Activated T-helper 1 cell treated with anti-CD3 and anti-CD28 coated beads, Interleukin-2, amount 50 U/mL, for 16 hours (primary cell): Measurements from ENCODE around the gene MTHFD1L.
"Not testable (repeated sequence)": the region's sequence is repeated elsewhere in the genome, so short reads cannot be mapped to it uniquely, and the experiment has no call there.

Source experiments
- DNase-seq, 2 donors: peaks; one replicate each; pipeline ENCODE4 v3.0.0-alpha.2; 2020; ENCODE audit warnings: low read depth in 1 of 2, low spot score in 1 of 2

MTHFD1L gene

GRCh38 chr6:151113641-151114040, 248.1 kb downstream of the MTHFD1L start:
- DNase-seq: no peak

GRCh38 chr6:151118461-151119123, 253.1 kb downstream of the MTHFD1L start:
- DNase-seq: no peak

- no peak for DNase-seq
Measured at GRCh38 chr6:151119823-151120524, 254.5 kb downstream of the MTHFD1L start.

- no peak for DNase-seq
Measured at GRCh38 chr6:151121900-151122299, 256.4 kb downstream of the MTHFD1L start.

- DNase-seq: not testable (repeated sequence)
Measured at GRCh38 chr6:151123641-151124040, 258.1 kb downstream of the MTHFD1L start.

GRCh38 chr6:151125242-151125641, 259.7 kb downstream of the MTHFD1L start:
- not testable (repeated sequence) for DNase-seq

GRCh38 chr6:151125651-151126416, 260.3 kb downstream of the MTHFD1L start:
- not testable (repeated sequence) for DNase-seq

GRCh38 chr6:151126417-151126724, 260.9 kb downstream of the MTHFD1L start:
- DNase-seq: not testable (repeated sequence)

- not testable (repeated sequence) for DNase-seq
Measured at GRCh38 chr6:151127133-151127798, 261.8 kb downstream of the MTHFD1L start.

GRCh38 chr6:151128763-151129370, 263.4 kb downstream of the MTHFD1L start:
- no peak for DNase-seq

- no peak for DNase-seq
Measured at GRCh38 chr6:151130329-151130728, 264.8 kb downstream of the MTHFD1L start.

GRCh38 chr6:151131324-151132007, 266.0 kb downstream of the MTHFD1L start:
- no peak for DNase-seq

- DNase-seq: no peak
Measured at GRCh38 chr6:151136141-151136755, 270.7 kb downstream of the MTHFD1L start.

GRCh38 chr6:151137542-151137941, 272.0 kb downstream of the MTHFD1L start:
- no peak for DNase-seq

- no peak for DNase-seq
Measured at GRCh38 chr6:151139524-151139923, 274.0 kb downstream of the MTHFD1L start.

GRCh38 chr6:151140767-151141166, 275.3 kb downstream of the MTHFD1L start:
- DNase-seq: no peak

GRCh38 chr6:151141685-151142084, 276.2 kb downstream of the MTHFD1L start:
- DNase-seq: no peak

- DNase-seq: no peak
Measured at GRCh38 chr6:151142676-151143075, 277.2 kb downstream of the MTHFD1L start.

GRCh38 chr6:151143337-151143736, 277.8 kb downstream of the MTHFD1L start:
- DNase-seq: no peak

GRCh38 chr6:151143806-151144205, 278.3 kb downstream of the MTHFD1L start:
- no peak for DNase-seq
